Activated CD4-positive, alpha-beta T cell treated with anti-CD3 and anti-CD28 coated beads, Interleukin-2, amount 50 U/mL, for 4 hours (primary cell): ENCODE measurements around the gene RANBP10.

Experiments
- DNase-seq, 2 experiments: peaks; one replicate each; pipeline ENCODE4 v3.0.0-alpha.2; 2020

RANBP10 gene

DNA sequence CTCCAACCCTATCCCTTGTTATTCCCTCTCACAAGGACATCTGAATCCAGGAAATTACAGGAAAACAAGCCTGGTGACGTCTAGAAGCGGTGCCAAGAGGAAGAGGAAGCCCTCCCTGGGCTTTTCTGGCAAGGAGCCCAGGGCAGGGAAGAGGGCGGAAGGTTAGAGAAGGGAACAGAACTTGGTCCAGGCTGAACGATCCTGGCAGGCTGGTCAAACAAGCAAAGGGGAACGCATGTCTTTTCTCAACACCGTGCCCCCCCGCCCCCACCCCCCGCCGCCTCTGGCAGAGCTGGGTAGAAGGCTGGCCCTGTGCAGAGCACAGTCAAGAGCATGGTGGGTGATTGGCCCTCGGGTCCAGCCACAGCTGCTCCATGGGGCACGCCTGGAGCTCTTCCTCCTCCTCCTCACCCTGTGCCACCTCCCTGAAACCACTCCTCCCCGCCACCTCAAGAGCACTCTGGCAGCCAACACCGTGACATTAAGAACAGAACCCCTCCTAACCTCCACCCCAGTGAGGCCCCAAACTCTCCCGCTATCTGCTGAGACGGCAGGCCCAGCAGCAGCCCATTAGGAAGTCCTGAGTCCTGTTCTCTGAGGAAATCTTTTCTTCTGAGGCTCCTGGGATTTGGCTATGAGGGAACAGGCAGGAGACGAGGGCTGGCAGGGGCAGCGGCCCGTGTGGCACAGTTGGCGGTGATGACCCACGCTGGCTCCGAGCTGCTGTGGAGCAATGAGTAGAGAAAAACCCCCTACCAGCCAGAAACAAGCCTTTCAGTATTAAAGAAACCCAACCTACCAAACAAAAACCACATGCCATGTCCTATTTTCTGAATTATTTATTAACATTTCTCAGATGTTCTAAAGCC, 132.4 kb downstream of the RANBP10 start:
- DNase-seq, result no peak
